ENCODE measurements around the gene PHF21A.

DNA sequence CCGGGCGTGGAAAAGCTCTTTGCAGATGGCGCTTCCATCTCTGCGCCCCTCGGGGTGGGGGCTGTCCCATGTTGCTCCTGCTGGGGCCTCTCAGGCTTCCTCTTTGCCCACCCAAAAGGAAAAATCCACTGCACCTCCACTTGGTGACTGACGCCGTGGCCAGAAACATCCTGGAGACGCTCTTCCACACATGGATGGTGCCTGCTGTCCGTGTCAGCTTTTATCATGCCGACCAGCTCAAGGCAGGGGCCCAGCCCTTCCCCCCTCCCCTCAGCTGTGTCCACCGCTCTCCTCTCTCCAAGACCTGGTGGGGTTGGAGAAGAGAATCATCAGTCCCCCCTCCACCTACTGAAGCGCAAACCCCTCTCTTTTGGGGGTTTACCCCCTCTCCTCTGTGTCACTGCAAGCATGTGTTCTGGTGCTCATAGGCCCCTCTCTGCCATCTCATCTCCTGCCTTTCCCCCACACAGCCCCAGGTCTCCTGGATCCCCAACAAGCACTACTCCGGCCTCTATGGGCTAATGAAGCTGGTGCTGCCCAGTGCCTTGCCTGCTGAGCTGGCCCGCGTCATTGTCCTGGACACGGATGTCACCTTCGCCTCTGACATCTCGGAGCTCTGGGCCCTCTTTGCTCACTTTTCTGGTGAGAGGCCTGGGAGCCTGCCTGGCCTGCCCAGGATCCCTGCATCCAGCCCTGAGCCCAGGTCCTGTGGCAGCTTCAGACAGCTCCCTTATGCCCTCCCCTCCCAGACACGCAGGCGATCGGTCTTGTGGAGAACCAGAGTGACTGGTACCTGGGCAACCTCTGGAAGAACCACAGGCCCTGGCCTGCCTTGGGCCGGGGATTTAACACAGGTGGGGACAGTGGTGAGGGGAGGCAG lies 197.0 kb downstream of the PHF21A start:
- TF ChIP-seq POLR2A (IDR thresholded peaks at IDR 0.05) (no peak), POLR2AphosphoS5 (IDR thresholded peaks at IDR 0.05) (no peak)
- TF ChIP-seq, protein P1, sequence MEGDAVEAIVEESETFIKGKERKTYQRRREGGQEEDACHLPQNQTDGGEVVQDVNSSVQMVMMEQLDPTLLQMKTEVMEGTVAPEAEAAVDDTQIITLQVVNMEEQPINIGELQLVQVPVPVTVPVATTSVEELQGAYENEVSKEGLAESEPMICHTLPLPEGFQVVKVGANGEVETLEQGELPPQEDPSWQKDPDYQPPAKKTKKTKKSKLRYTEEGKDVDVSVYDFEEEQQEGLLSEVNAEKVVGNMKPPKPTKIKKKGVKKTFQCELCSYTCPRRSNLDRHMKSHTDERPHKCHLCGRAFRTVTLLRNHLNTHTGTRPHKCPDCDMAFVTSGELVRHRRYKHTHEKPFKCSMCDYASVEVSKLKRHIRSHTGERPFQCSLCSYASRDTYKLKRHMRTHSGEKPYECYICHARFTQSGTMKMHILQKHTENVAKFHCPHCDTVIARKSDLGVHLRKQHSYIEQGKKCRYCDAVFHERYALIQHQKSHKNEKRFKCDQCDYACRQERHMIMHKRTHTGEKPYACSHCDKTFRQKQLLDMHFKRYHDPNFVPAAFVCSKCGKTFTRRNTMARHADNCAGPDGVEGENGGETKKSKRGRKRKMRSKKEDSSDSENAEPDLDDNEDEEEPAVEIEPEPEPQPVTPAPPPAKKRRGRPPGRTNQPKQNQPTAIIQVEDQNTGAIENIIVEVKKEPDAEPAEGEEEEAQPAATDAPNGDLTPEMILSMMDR (IDR thresholded peaks at IDR 0.05) = no peak
